ENCODE data around the gene SCD5. TPM values are rescaled to one million over a fixed set of nuclear protein-coding genes. Genes with fewer than 3 reads are reported as not detected.

SCD5 gene
- total RNA-seq, 1 donor from 2014 or later = 36.6 TPM

- no peak overlapping the region for H3K27ac Mint-ChIP-seq
- H3K4me1 Mint-ChIP-seq (ENCODE audit: unreplicated experiment) = peaks cover 42% of the 10 kb centered on the region
- no peak overlapping the region for H3K4me3 Mint-ChIP-seq
- TF ChIP-seq CTCF (conservative IDR thresholded peaks at IDR 0.05) = no peak
- H3K27me3 Mint-ChIP-seq = peaks cover 3% of the 10 kb centered on the region
- no peaks in the 10 kb centered on the region for H3K9me3 Mint-ChIP-seq
- H3K36me3 Mint-ChIP-seq = peaks cover 18% of the 10 kb centered on the region
- no peak for DNase-seq (ENCODE audit: extremely low spot score, unreplicated experiment)
Measured at GRCh38 chr4:82791179-82791578, 7.4 kb downstream of the SCD5 start.

- DNase-seq (ENCODE audit: extremely low spot score, unreplicated experiment) = no peak
- peaks cover 3% of the 10 kb centered on the region for H3K27me3 Mint-ChIP-seq
- no peak for TF ChIP-seq CTCF (conservative IDR thresholded peaks at IDR 0.05)
Measured at GRCh38 chr4:82790060-82790660, 8.4 kb downstream of the SCD5 start.

GRCh38 chr4:82789025-82789776 is 9.4 kb downstream of the SCD5 start:
- H3K4me1 Mint-ChIP-seq (ENCODE audit: unreplicated experiment) = peaks cover 60% of the 10 kb centered on the region
- H3K36me3 Mint-ChIP-seq = peaks cover 14% of the 10 kb centered on the region
- H3K4me3 Mint-ChIP-seq = no peak overlapping the region
- no peak for TF ChIP-seq CTCF (conservative IDR thresholded peaks at IDR 0.05)
- no peak overlapping the region for H3K27ac Mint-ChIP-seq
- H3K9me3 Mint-ChIP-seq = no peaks in the 10 kb centered on the region
- DNase-seq (ENCODE audit: extremely low spot score, unreplicated experiment) = no peak
- H3K27me3 Mint-ChIP-seq = peaks cover 3% of the 10 kb centered on the region

More at GRCh38 chr4:82790060-82790660, 8.4 kb downstream of the SCD5 start:
- Mint-ChIP-seq H3K4me3 (no peak overlapping the region), H3K27ac (no peak overlapping the region), H3K36me3 (peaks cover 18% of the 10 kb centered on the region), H3K9me3 (no peaks in the 10 kb centered on the region), H3K4me1 (ENCODE audit: unreplicated experiment) (peaks cover 50% of the 10 kb centered on the region)

- no peak for DNase-seq (ENCODE audit: extremely low spot score, unreplicated experiment)
- no peak for TF ChIP-seq CTCF (conservative IDR thresholded peaks at IDR 0.05)
- peaks cover 62% of the 10 kb centered on the region for H3K4me1 Mint-ChIP-seq (ENCODE audit: unreplicated experiment)
Measured at GRCh38 chr4:82787342-82787741, 11.3 kb downstream of the SCD5 start.

GRCh38 chr4:82786828-82787227 is 11.8 kb downstream of the SCD5 start:
- no peak for DNase-seq (ENCODE audit: extremely low spot score, unreplicated experiment)
- Mint-ChIP-seq H3K4me1 (ENCODE audit: unreplicated experiment) (peaks cover 67% of the 10 kb centered on the region), H3K36me3 (peaks cover 7% of the 10 kb centered on the region), H3K27me3 (peaks cover 3% of the 10 kb centered on the region), H3K9me3 (no peaks in the 10 kb centered on the region), H3K27ac (no peak overlapping the region), H3K4me3 (no peak overlapping the region)
- no peak for TF ChIP-seq CTCF (conservative IDR thresholded peaks at IDR 0.05)

More at GRCh38 chr4:82787342-82787741, 11.3 kb downstream of the SCD5 start:
- Mint-ChIP-seq H3K4me3 (no peak overlapping the region), H3K9me3 (no peaks in the 10 kb centered on the region), H3K27me3 (peaks cover 3% of the 10 kb centered on the region), H3K27ac (no peak overlapping the region), H3K36me3 (peaks cover 7% of the 10 kb centered on the region)

Data from type B pancreatic cell (in vitro differentiated cells).